GM10248 (cell line): ENCODE data around the gene EPHB1.

Source experiments
- CTCF ChIA-PET: fragments of 300-600 bp; sonication (Branson Sonifier 250); formaldehyde crosslinking; extraction: SDS; loops from one replicate; lab custom pipeline; 2021; ENCODE audit warnings: antibody characterized with exemption; lab: Yijun Ruan, JAX
- POLR2A ChIA-PET: fragments of 350-650 bp; sonication (Branson Sonifier 250); formaldehyde crosslinking; extraction: SDS; loops from one replicate; lab custom pipeline; 2020; ENCODE audit warnings: antibody characterized with exemption; lab: Yijun Ruan, JAX
- DNase-seq: peaks from one replicate; pipeline ENCODE4 v3.0.0; 2012; ENCODE audit errors: extremely low spot score
- TF ChIP-seq, protein P1 (sequence below): IDR thresholded peaks from 2 replicates; pipeline ENCODE4 v1.5.1; 2012; ENCODE audit warnings: mild to moderate bottlenecking, low read depth; ENCODE audit errors: extremely low read depth, missing control alignments, control extremely low read depth

Gene EPHB1

DNA sequence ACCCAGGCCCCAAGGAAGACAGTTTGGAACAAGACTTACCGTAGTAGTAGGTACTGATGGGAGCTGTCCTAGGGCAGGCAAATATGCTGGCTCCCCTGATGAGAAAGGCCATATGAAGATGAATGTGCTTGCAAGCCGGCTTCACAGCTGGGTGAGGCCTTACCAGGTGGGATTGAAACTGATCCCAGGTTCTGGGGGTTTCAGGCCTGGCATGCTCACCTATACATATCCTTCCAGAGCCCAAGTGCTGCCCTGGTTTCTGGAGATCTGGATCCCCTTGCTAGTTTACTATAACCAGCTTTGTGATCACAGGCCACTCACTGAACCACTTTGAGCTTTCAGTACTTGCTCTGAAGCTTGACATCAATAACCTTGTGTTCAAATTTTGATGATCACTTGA lies 274.3 kb downstream of the EPHB1 start:
- TF ChIP-seq, protein P1, sequence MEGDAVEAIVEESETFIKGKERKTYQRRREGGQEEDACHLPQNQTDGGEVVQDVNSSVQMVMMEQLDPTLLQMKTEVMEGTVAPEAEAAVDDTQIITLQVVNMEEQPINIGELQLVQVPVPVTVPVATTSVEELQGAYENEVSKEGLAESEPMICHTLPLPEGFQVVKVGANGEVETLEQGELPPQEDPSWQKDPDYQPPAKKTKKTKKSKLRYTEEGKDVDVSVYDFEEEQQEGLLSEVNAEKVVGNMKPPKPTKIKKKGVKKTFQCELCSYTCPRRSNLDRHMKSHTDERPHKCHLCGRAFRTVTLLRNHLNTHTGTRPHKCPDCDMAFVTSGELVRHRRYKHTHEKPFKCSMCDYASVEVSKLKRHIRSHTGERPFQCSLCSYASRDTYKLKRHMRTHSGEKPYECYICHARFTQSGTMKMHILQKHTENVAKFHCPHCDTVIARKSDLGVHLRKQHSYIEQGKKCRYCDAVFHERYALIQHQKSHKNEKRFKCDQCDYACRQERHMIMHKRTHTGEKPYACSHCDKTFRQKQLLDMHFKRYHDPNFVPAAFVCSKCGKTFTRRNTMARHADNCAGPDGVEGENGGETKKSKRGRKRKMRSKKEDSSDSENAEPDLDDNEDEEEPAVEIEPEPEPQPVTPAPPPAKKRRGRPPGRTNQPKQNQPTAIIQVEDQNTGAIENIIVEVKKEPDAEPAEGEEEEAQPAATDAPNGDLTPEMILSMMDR, result no peak
- ChIA-PET POLR2A (no interaction called here), CTCF (interaction anchor here (0.8 kb wide), 1 partner anchor 15 kb away, joined by 3 read pairs; no protein-coding TSS in a partner anchor)
- DNase-seq, result no peak

GRCh38 chr3:135071483-135071882 lies 276.4 kb downstream of the EPHB1 start:
- ChIA-PET POLR2A (no interaction called here), CTCF (no interaction called here)
- TF ChIP-seq, protein P1, result no peak
- DNase-seq, result no peak

DNA sequence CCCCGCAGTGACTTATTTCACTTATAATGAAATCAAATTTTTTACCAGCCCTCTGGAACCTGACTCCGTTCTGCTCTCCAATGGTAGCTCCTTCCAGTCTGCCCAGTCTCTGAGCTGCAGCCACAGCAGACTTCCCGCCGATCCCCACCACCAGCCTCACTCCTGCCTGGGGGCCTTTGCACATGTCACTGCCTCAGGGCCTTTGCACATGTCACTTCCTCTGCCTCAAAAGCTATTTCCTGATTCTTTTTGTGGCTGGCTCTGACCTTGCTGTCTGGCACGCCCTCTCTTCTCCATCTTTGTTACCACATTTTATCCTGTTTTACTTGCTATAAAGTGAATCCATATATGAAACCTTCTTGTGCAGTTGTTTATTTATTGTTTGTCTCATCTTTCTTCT lies 277.4 kb downstream of the EPHB1 start:
- TF ChIP-seq, protein P1, result no peak
- POLR2A ChIA-PET, result no interaction called here
- no peak for DNase-seq
- CTCF ChIA-PET, result interaction anchor here (0.9 kb wide), 1 partner anchor 29 kb away, joined by 3 read pairs; no protein-coding TSS in a partner anchor

DNA sequence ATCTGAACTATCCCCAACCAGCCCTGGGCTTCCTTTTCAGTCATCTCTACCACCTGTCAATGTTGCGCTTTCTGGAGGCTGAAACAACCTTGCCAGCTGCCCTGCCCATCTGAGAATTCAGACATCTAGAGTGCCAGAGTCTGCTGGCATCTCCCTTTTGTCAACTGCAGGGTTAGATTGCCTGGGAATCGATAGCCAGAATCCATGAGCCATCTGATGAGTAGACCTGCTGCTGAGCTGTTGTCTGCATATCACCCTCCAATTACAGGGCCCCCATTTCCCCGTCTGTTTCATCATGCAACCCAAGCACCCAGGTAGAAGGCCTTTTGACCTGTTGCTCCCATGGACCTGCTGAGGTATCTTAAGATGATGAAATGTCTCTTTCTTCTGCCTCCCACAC lies 280.1 kb downstream of the EPHB1 start:
- TF ChIP-seq, protein P1, result no peak
- ChIA-PET CTCF (no interaction called here), POLR2A (no interaction called here)
- DNase-seq, result no peak

GRCh38 chr3:135076341-135076740 lies 281.3 kb downstream of the EPHB1 start:
- ChIA-PET POLR2A (no interaction called here), CTCF (no interaction called here)
- TF ChIP-seq, protein P1, result no peak
- no peak for DNase-seq

DNA sequence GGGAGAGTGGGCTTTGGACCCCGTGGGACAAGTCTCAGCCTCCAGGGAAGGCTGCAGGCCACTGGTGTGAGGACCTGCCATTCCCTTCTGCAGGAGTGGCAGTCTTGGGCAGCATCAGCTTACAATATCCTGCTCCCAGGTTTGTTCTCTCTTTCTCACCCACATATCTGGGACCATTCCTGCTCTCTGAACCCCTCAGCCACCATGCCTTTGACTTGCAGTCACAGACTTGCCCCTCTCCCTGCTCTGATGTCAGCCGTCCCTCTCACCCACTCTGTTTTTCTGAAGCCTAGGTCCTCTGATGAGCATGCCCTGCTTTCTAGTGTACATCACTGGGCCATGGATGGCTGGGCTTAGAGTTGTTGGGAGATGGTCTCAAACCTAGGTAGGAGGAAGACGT lies 282.1 kb downstream of the EPHB1 start:
- no peak for DNase-seq
- ChIA-PET POLR2A (no interaction called here), CTCF (no interaction called here)
- TF ChIP-seq, protein P1, result no peak

- no peak for DNase-seq
- ChIA-PET POLR2A (no interaction called here), CTCF (no interaction called here)
- TF ChIP-seq, protein P1, result no peak
Observed at GRCh38 chr3:135078283-135078682, 283.2 kb downstream of the EPHB1 start.
